CD14-positive monocyte (primary cell): Measurements from ENCODE around the gene DAPK1. TPM values are rescaled to one million over a fixed set of nuclear protein-coding genes. Genes with fewer than 3 reads are reported as not detected.

Experiments used
- DNase-seq, 3 donors: peaks; one replicate each; pipeline ENCODE4 v3.0.0-alpha.2; 2011 to 2022
- H2AFZ ChIP-seq: 2 replicates; pipeline ENCODE4 v1.6.0; 2012; ENCODE audit warnings: mild to moderate bottlenecking, low read depth, low read length, inconsistent platforms; ENCODE audit not compliant: insufficient read depth, poor library complexity, severe bottlenecking
- H3K27ac ChIP-seq, 2 donors: 1 replicate in 1 of 2; 2 replicates in 1 of 2; pipeline ENCODE4 v1.5.1; 2012 to 2013; ENCODE audit warnings: low read length in 2 of 2, control low read depth in 1 of 2, inconsistent platforms in 1 of 2, low read depth in 1 of 2, mild to moderate bottlenecking in 1 of 2
- H3K27me3 ChIP-seq, 2 donors: one replicate each; pipeline versions ENCODE4 v1.6.0 to v1.6.1; 2011 to 2013; ENCODE audit warnings: low read length in 2 of 2; ENCODE audit not compliant: control insufficient read depth in 2 of 2, insufficient read depth in 2 of 2
- H3K36me3 ChIP-seq, 2 donors: replicated peaks in 1 of 2; 1 replicate in 1 of 2; 2 replicates in 1 of 2; pipeline versions ENCODE4 v1.5.1 to v1.6.1; 2012 to 2013; ENCODE audit warnings: low read length in 2 of 2, control low read depth in 1 of 2, inconsistent platforms in 1 of 2, mild to moderate bottlenecking in 1 of 2; ENCODE audit not compliant: insufficient read depth in 2 of 2, control insufficient read depth in 1 of 2
- H3K4me1 ChIP-seq, 2 donors: 1 replicate in 1 of 2; 2 replicates in 1 of 2; pipeline versions ENCODE4 v1.5.1 to v1.6.1; 2012 to 2013; ENCODE audit warnings: low read length in 2 of 2, control low read depth in 1 of 2, inconsistent platforms in 1 of 2, mild to moderate bottlenecking in 1 of 2, moderate library complexity in 1 of 2; ENCODE audit not compliant: insufficient read depth in 2 of 2, control insufficient read depth in 1 of 2
- H3K4me2 ChIP-seq: replicated peaks from 2 replicates; pipeline ENCODE3; 2012; ENCODE audit warnings: low read length, moderate library complexity, mild to moderate bottlenecking; ENCODE audit not compliant: poor library complexity, severe bottlenecking; ENCODE audit errors: extremely low read depth
- H3K4me3 ChIP-seq, 3 experiments: fragments of 200-600 bp in 1 of 3; sonication (generic) in 1 of 3; replicated peaks in 1 of 3; 1 replicate in 2 of 3; 2 replicates in 1 of 3; pipeline ENCODE4 v1.5.1; 2011 to 2013; ENCODE audit warnings: low read length in 3 of 3, mild to moderate bottlenecking in 3 of 3, control low read depth in 2 of 3, low read depth in 2 of 3, inconsistent platforms in 1 of 3, moderate library complexity in 1 of 3
- H3K79me2 ChIP-seq: 2 replicates; pipeline ENCODE4 v1.6.0; 2012; ENCODE audit warnings: mild to moderate bottlenecking, control low read depth, inconsistent platforms, low read length, moderate library complexity; ENCODE audit not compliant: insufficient read depth
- H3K9ac ChIP-seq: 2 replicates; pipeline ENCODE4 v1.6.0; 2017; ENCODE audit warnings: low read length, mild to moderate bottlenecking; ENCODE audit not compliant: insufficient read depth, poor library complexity, severe bottlenecking
- H3K9me3 ChIP-seq, 2 donors: replicated peaks in 1 of 2; 1 replicate in 1 of 2; 2 replicates in 1 of 2; pipeline versions ENCODE4 v1.5.1 to v1.6.1; 2012 to 2013; ENCODE audit warnings: low read length in 2 of 2, control low read depth in 1 of 2; ENCODE audit not compliant: control insufficient read depth in 1 of 2, insufficient read depth in 1 of 2
- H4K20me1 ChIP-seq: 2 replicates; pipeline ENCODE4 v1.6.0; 2012; ENCODE audit warnings: mild to moderate bottlenecking, low read length, control low read depth, moderate library complexity; ENCODE audit not compliant: insufficient read depth
- H3K27ac Mint-ChIP-seq, 7 donors: one replicate each; pipeline ENCODE4 v1.8.0; 2020; ENCODE audit warnings: mild to moderate bottlenecking in 7 of 7, mixed read lengths in 7 of 7, moderate library complexity in 6 of 7, inconsistent platforms in 2 of 7
- H3K27me3 Mint-ChIP-seq, 3 donors: one replicate each; pipeline ENCODE4 v1.8.0; 2021 to 2022; ENCODE audit warnings: low read depth in 3 of 3, mild to moderate bottlenecking in 3 of 3, mixed read lengths in 3 of 3, moderate library complexity in 3 of 3, inconsistent platforms in 1 of 3
- H3K36me3 Mint-ChIP-seq, 2 donors: one replicate each; pipeline ENCODE4 v1.8.0; 2020; ENCODE audit warnings: mixed read lengths in 2 of 2, inconsistent platforms in 1 of 2, mild to moderate bottlenecking in 1 of 2
- H3K4me1 Mint-ChIP-seq: one replicate; pipeline ENCODE4 v1.8.0; 2020; ENCODE audit warnings: mild to moderate bottlenecking, mixed read lengths
- H3K4me3 Mint-ChIP-seq, 2 donors: one replicate each; pipeline ENCODE4 v1.8.0; 2020; ENCODE audit warnings: mild to moderate bottlenecking in 2 of 2, mixed read lengths in 2 of 2, moderate library complexity in 1 of 2
- H3K9me3 Mint-ChIP-seq, 7 donors: one replicate each; pipeline ENCODE4 v1.8.0; 2020 to 2022; ENCODE audit warnings: mixed read lengths in 7 of 7, mild to moderate bottlenecking in 6 of 7, moderate library complexity in 6 of 7, inconsistent platforms in 2 of 7
- WGBS: methylation state at CpG from one replicate; pipeline ENCODE4 v1.1.5; 2013; ENCODE audit warnings: missing lambda C conversion rate; ENCODE audit not compliant: insufficient coverage; 5-methylcytosine and 5-hydroxymethylcytosine counted together
- intact Hi-C, 2 donors: fragments of 100-400 bp; cut with micrococcal nuclease; formaldehyde crosslinking; loops; one replicate each; pipeline versions ENCODE4 v1.15.0 to v1.15.1; 2023
- polyA plus RNA-seq, 3 donors: library from polyadenylated mRNA; depleted of rRNA in 1 of 3; unstranded in 2 of 3; stranded (reverse) in 1 of 3; fragments of 300-500 nt in 2 of 3; fragments of >200 nt in 1 of 3; fragmentation: Illumina TruSeq in 2 of 3; gene quantifications; 1 replicate in 2 of 3; 2 replicates in 1 of 3; pipeline ENCODE4 v1.2.3, GENCODE V29; 2012 to 2021
- TF ChIP-seq, protein P1 (sequence below): fragments of 200-600 bp; IDR thresholded peaks from one replicate; pipeline ENCODE4 v1.8.0; 2022; ENCODE audit warnings: antibody characterized with exemption, mild to moderate bottlenecking

Gene DAPK1
- polyA plus RNA-seq, 3 donors: 24.1 to 102 (median 44.4) TPM

DNA sequence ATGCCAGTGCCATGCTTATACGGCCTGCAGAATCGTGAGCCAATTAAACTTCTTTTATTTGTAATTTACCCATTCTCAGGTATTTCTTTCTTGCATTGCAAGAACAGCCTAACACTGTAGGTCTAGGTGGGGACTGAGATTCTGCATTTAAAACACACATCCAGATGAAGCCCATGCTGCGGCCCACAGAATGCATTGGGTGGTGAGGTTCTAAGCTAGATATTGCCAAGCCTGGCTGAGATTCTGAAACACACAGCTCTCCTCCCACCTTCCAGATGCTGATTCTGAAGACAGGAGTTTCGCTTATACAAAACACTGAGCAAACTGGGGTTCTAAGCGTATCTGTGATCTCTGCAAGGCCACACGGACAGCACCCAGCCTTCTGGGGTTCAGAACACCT, 75.1 kb downstream of the DAPK1 start:
- DNase-seq: no peak
- 67% methylated on average over 1 of the region's 6 CpGs for WGBS
- Histone ChIP-seq H3K27me3 (no peaks in the 10 kb centered on the region), H3K9me3 (no peaks in the 10 kb centered on the region), H3K36me3 (peaks cover 0 to 35% of the 10 kb centered on the region in 2 donors), H3K9ac (no peak overlapping the region), H3K4me3 (no peak overlapping the region), H3K79me2 (peaks cover 8% of the 10 kb centered on the region), H3K27ac (no peak overlapping the region), H3K4me2 (no peak overlapping the region), H2AFZ (no peak overlapping the region), H4K20me1 (peaks cover 88% of the 10 kb centered on the region), H3K4me1 (peaks cover 0 to under 1% of the 10 kb centered on the region in 2 donors)
- TF ChIP-seq, protein P1, sequence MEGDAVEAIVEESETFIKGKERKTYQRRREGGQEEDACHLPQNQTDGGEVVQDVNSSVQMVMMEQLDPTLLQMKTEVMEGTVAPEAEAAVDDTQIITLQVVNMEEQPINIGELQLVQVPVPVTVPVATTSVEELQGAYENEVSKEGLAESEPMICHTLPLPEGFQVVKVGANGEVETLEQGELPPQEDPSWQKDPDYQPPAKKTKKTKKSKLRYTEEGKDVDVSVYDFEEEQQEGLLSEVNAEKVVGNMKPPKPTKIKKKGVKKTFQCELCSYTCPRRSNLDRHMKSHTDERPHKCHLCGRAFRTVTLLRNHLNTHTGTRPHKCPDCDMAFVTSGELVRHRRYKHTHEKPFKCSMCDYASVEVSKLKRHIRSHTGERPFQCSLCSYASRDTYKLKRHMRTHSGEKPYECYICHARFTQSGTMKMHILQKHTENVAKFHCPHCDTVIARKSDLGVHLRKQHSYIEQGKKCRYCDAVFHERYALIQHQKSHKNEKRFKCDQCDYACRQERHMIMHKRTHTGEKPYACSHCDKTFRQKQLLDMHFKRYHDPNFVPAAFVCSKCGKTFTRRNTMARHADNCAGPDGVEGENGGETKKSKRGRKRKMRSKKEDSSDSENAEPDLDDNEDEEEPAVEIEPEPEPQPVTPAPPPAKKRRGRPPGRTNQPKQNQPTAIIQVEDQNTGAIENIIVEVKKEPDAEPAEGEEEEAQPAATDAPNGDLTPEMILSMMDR: no peak
- Mint-ChIP-seq H3K36me3 (peaks cover 43 to 47% of the 10 kb centered on the region in 2 donors), H3K27ac (no peak overlapping the region), H3K27me3 (no peaks in the 10 kb centered on the region), H3K4me3 (no peak overlapping the region), H3K9me3 (peaks cover 0 to 2% (median 0%) of the 10 kb centered on the region in 7 donors), H3K4me1 (peaks cover 10% of the 10 kb centered on the region)
- intact Hi-C loops: no loop called here

DNA sequence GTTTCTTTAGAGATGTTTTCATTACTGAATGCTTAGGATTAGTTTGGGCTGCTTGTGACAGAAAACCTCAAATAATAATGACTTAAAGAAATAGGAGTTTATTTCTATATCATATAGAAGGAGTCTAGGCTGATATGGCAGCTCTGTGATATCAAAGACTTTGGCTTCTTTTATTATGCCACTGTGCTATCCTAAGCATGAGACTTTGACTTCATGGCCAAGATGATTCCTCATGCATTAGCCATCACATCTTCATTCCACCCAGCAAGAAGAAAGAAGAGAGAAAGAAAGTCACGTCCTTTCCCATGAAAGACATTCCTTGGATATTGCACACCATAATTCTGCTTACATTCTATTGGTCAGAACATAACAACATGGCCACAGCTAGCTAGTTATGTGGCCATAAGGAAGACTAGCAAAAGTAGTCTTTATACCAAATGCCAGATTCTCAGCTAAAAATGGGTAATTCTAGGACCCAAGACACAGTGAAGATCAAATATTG, 76.2 kb downstream of the DAPK1 start:
- WGBS: no CpG with 5 or more reads among the region's 1 CpG

More for the DNA sequence above, 76.2 kb downstream of the DAPK1 start:
- peaks cover 88% of the 10 kb centered on the region for H4K20me1 ChIP-seq
- H3K9me3 Mint-ChIP-seq: peaks cover 0 to 2% (median 0%) of the 10 kb centered on the region in 7 donors
- H3K36me3 ChIP-seq: peaks cover 0 to 30% of the 10 kb centered on the region in 2 donors
- H3K27ac ChIP-seq: no peak overlapping the region
- H3K27me3 ChIP-seq: no peaks in the 10 kb centered on the region
- no peak overlapping the region for H3K4me3 Mint-ChIP-seq
- H3K4me1 ChIP-seq: peaks cover 5 to 12% of the 10 kb centered on the region in 2 donors
- H3K79me2 ChIP-seq: peaks cover 8% of the 10 kb centered on the region
- no peak overlapping the region for H3K9ac ChIP-seq
- TF ChIP-seq, protein P1: no peak
- no peaks in the 10 kb centered on the region for H3K27me3 Mint-ChIP-seq
- intact Hi-C loops: no loop called here
- H3K4me3 ChIP-seq: no peak overlapping the region
- DNase-seq: no peak
- no peak overlapping the region for H2AFZ ChIP-seq
- peaks cover 35 to 40% of the 10 kb centered on the region in 2 donors for H3K36me3 Mint-ChIP-seq
- H3K4me1 Mint-ChIP-seq: peaks cover 15% of the 10 kb centered on the region
- no peak overlapping the region for H3K27ac Mint-ChIP-seq
- no peak overlapping the region for H3K4me2 ChIP-seq
- no peaks in the 10 kb centered on the region for H3K9me3 ChIP-seq
